ENCODE results near the gene RAB32.
"Not testable (repeated sequence)": the region's sequence is repeated elsewhere in the genome, so short reads cannot be mapped to it uniquely, and the experiment has no call there.

Gene RAB32

DNA sequence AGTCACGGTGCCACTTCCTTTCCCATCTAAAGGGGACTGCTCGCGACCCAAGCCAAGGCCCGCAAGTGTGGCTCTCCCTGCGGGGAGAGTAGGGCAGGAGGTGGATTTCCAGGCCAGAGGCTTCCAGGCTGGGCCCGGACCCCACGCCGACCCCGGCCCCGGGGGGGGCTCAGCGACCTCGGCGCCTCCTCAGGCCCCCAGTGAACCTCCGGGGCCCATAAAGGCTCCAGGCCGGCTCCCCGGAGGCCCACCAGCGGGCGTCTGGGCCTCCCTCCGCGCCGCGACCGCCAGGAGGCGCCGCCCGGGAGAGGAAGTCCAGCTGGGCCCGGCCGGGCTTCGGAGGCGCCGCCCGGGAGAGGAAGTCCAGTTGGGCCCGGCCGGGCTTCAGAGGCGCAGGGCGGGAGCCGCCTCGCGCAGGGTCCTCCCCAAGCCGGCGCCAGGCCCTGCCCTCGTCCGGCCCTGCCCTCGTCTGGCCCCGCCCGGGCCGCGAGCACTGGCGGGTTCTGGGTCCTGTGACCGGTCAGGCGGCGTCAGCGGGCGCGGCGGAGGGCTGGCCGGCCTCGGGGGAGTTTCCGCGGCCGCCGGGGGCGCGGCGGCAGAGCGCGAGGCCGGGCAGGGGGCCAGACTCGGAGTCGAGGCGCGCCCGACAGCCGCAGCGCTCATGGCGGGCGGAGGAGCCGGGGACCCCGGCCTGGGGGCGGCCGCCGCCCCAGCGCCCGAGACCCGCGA lies at the start of gene RAB32:
Gene RAB32 (plus strand): TSS at position 623 of the 729 bp plus-strand sequence. CDS start 39 bp downstream, at position 662.
- peak; percentile 41 for DNase-seq

DNA sequence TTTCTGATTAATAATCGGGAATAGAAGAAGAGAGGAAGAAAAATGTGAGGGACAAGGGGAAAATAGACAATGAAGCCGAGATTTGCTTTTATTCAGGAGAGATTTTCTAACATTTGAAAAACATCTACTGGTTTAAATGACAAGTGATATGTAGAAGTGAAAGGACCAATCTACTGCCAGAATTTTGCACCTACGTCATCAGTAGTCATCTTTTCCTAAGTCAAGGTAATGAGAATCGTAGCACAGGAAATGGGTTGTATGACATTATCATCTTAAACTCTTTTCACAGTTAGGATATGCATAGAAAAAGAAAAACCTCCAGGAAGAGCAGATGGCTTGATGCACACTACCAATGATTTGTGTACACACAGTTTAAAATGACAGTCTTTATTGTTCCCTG lies 45.3 kb upstream of the RAB32 start:
- DNase-seq: no peak

DNA sequence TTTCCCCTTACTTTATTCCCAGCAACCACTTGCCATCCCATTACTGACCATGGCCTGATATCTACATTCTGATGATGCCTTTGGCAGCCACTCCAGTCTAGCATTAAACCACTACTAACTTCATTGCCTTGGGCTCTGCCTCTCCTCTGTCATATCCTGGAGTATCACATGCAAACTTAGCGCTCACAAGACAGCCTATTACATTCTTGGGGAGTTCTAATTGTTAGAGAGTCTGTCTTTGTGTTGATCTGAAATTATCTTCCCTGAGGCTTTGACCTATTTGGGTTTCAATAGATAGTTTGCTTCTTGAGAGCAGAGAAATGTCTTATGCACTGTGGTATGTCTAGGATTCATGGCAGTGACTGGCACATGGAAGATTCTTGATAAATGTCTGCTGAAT lies 40.5 kb upstream of the RAB32 start:
- DNase-seq: no peak

DNA sequence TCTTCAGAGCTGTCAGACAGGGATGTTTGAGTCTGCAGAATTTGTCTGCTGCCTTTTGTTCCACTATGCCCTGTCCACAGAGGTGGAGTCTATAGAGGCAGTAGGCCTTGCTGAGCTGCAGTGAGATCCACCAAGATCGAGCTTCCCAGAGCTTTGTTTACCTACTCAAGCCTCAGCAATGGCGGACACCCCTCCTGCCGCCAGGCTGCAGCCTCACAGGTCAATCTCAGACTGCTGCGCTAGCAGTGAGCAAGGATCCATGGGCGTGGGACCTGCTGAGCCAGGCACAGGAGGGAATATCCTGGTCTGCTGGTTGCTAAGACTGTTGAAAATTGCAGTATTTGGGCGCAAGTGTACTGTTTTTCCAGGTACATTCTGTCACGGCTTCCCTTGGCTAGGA lies 28.4 kb upstream of the RAB32 start:
- DNase-seq: no peak

DNA sequence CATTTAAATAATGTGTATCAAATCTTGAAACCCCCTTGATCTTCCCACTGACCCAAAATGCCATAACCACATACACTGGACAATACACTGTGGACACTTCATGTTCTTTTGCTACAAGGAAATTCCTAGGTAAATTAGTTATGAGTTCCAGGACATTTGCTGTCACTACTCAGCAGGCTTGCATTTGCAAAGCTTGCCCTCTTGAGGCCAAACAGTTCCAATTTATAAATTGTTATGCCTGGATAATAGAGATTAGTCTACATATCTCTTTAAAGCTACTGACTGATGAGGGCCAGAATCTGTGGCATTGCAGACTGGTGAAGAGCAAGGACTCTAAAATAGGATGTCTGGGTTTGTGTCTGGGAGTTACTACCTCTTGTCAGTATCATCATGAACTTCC lies 17.4 kb upstream of the RAB32 start:
- DNase-seq: no peak

DNA sequence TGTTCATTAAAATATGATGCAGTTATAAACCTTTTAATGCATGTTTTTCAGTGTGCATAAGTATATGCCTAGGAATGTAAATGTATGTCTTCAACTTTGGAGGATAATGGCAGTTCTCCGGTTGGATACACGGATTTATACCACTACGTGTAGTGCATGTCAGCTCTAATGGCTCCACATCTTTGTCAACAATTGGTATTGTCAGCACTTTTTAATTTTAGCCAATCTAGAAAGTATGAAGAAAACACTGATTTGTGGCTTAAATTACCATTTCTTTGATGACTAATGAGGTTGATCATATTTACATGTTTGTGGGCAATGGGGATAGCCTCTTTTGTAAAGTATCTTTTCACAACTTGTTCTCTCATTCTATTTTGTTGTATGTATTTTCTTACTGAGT lies 10.9 kb upstream of the RAB32 start:
- no peak for DNase-seq

DNA sequence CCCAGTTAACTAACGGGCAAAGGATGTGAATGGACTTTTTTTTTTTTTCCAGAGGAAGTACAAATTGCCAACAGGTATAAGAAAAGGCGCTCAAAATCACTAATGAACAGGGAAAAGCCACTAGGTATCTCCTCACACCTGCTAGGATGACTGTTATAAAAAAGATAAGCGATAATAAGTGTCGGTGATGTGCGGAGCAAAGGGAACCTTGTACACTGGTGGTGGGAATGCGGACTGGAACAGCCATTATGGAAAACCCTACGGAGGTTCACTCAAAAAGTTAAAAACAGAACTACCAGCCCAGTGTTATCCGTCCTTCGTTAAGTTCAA lies 787 bp upstream of the RAB32 start:
- no peak for DNase-seq

DNA sequence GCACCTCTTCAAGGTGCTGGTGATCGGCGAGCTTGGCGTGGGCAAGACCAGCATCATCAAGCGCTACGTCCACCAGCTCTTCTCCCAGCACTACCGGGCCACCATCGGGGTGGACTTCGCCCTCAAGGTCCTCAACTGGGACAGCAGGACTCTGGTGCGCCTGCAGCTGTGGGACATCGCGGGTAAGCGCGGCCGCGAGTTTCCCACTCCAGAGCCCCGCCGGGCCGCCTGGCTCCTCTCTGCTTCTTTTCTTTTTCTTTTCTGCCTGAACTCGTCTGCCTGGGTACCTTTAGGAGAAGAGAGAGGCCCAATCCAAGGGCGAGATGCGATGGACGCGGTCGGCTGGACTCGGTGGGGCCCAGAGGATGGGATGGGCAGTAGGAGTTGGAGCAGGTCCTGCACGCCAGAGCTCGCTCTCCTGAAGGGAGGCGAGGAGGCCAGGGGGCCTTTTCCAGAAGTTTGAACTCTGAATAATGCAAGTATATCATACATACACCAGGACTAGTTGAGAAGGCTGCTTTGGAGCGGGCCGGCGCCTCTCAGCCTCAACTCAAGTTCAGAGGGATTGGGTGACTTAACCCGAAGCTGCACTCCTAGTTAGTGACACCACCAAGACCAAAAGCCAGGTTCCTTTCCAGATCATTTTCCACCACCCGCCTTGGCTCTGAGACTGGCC lies 445 bp downstream of the RAB32 start:
- no peak for DNase-seq

DNA sequence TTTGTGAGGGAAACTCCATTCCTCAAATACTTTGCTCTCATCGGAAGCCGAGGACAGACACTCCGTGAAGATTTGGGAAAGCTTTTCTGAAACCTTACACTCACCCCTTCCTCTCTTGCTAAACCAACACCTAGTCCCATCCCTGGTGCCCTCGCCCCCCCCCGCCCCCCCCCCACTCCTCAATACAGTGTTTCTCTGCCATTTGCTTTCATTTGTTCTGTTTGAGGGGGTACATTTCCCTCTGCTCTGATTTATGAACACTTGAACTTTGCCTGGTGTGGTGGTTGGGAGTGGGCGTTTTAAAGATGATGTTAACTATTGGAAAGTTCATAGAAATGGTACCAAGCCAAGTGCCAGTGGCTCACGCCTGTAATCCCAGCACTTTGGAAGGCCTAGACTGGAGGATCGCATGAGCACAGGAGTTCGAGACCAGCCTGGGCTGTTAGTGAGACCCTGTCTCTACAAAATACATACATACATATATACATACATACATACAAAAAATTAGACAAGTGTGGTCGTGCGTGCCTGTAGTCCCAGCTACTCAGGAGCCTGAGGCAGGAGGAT lies 1.1 kb downstream of the RAB32 start:
- no peak for DNase-seq

DNA sequence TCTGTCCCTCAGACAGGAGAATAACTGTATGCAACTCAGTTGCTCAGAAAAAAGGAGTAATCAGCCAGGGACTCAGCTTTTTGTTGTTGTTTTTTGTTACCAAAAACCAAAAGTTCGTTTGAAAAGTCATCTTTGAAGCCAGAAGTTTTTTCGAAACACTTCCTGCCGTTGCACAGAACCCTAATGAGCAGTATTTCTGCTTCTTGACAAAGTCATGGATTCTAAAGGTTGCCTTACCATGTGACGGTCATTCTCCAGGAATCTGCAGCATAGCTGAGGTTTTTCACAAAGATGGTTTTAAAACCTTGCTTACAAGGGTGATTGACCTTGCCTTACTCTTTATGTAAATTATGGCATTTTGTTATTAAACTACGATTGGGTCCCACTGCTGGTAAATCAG lies 1.9 kb downstream of the RAB32 start:
- no peak for DNase-seq

DNA sequence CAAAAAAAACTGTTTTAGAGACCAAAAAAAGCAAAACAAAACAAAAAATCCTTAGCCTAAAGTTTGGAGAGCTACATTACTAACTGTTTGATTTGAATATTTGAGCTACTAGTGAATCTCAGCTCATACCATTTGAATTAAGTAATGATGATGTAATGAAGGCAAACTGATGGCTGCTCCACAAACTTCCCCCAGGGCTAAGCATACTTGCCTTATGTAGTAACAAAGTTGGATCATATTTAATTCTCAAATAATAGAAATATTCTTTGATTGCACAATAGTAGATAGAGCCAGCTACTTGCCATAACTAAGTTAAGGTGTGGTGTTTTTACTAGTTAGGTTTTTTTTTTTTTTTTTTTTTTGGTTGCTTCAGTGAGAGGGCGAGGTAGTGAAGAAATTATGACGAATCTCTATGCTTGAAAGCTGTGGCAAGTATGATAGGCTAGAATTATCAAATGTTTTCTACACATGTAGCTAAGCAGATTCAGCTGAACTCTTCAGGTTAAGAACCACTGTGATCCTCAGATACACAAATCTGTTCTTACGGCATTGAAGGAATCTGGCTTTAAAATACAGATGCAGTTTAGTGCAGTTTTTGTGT lies 2.9 kb downstream of the RAB32 start:
- DNase-seq: no peak

DNA sequence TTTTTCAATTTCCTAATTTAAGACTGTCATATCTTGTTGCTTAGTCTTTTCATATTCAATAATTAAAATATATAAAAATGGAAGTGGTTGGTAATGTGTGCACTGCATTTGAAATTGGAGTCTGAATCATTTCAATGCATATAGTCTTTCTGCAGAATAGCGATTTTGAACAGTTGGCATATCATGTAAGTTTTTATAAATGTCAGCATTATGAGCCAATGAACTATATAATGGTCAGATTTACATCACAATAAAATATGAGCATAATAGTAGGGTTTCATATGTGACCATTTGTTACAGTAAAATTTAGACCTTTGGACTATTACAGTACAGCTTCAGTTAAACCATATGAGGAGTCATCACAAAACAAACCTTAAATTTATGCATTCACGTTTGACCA lies 4.3 kb downstream of the RAB32 start:
- DNase-seq: no peak

DNA sequence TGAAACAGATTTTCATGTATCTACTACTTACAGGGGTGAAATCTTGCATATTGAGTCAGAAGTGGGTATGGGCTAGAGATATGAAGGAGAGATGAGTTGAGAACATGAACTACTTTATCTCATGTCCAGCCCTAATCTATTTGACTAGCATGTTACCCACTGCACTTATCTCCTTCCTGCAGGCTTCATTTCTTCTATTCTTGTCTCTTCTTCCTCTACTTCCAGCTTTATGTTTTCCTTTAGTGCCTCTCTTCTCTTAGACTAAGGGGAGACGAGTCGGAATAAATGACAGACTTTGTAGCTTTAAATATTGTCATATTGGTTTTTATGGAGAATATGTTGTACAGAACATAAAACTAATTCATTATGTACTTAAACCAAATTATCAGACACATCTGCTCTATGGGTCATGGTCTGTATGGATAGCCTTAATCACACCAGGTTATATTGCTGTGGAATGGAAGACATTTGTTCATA lies 5.3 kb downstream of the RAB32 start:
- DNase-seq: no peak

DNA sequence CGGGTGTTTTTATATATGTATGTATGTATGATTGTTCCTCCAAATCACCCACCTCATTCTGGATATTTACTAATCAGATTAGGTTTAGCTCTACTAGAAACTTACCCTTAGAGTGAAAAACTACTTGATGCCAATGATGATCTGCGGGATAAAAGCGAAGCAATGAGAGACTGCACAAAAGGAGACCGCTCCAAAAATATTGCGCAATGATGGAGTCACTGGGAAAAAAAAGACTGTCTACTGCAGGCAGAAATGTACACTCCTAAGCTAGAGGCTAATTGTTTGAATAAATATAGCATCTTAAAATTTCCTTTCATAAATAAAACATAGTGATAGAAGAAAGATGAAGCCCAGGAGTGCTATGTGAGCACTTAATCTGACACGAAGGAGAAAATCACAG lies 7.3 kb downstream of the RAB32 start:
- DNase-seq: no peak

DNA sequence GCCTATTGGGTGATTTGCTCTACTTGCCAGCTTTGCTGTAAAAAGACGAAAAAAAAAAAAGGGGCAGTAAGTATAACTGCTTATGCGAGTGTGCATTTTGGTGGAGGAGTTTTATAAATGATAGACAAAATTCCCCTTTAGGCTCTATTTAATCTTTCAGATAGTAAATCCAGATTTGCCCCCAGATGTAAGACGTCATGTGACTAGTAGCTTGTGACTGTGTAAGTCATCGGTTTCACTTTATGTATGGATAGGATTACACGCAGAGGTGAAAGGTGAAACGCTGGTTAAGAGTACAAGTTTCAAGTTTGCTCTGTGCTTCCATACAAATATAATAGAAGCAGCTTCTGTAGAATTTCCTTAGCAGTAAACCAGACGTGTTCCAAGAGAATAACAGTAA lies 7.9 kb downstream of the RAB32 start:
- no peak for DNase-seq

DNA sequence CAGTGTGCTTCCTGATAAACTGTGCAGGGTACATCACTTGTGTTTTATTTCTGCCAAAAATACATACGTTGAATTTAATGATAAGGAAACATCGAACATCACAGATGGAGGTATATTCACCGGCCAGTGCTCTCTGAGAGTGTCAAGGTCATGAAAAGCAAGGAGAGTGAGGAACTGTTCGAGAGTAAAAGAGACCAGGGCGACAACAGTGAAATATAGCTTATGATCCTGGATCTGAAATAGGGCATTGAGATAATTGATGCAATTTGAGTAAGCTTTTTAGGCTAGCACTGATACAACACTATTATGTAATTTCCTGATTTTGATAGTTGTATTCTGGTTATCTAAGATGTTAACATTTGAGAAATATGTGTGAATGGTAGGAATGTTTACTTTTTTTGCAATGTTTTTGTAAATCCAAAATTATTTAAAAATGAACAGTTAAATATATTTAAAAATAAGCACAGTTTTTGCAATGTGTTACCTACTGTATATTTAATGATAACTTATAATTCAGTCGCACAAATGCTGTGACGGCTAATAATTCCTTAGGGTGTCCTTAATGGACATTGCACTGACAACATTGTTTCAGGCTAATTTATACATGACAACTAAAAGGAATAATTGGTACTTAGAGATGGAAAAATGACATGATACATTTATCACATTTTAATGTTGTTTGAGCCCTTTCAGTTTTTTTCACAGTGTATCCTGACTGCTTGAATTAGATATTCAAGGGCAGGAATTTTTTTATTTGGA lies 9.9 kb downstream of the RAB32 start:
- no peak for DNase-seq

DNA sequence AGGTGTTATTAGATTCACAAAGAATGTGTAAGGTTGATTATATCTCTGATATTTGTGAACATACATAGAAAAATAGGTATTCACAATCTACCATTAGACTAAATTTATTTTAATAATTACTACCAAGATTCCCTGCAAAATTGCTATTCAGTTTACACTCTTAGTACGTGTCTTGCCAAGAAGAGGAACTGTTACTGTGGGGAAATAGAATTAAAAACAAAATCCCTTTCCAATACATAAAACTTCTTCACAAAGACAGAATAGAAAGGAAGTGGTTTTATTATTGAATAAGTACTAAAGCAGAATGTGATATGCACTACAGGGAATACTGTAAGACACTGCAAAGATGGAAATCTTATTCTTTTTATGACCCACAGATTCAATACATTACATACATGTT lies 17.0 kb downstream of the RAB32 start:
- DNase-seq: no peak

DNA sequence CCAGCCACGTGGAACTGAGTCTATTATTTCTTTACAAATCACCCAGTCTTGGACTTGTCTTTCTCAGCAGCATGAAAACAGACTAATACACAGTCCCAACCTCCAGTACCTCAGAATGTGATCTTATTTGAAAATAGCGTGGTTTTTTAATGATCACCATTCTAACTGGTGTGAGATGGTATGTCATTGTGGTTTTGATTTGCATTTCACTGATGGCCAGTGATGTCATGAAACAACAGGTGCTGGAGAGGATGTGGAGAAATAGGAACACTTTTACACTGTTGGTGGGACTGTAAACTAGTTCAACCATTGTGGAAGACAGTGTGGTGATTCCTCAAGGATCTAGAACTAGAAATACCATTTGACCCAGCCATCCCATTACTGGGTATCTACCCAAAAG lies 23.0 kb downstream of the RAB32 start:
- not testable (repeated sequence) for DNase-seq

DNA sequence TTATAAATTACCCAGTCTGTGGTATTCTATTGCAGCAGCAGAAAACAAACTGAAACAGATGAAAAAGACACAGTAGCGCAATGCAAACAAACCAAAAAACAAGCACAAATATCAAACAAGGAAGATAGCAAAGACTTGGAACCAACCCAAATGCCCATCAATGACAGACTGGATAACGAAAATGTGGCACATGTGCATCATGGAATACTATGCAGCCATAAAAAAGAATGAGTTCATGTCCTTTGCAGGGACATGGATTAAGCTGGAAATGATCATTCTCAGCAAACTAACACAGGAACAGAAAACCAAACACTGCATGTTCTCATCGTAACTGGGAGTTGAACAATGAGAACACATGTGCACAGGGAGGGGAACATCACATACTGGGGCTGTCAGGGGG lies 25.0 kb downstream of the RAB32 start:
- not testable (repeated sequence) for DNase-seq

DNA sequence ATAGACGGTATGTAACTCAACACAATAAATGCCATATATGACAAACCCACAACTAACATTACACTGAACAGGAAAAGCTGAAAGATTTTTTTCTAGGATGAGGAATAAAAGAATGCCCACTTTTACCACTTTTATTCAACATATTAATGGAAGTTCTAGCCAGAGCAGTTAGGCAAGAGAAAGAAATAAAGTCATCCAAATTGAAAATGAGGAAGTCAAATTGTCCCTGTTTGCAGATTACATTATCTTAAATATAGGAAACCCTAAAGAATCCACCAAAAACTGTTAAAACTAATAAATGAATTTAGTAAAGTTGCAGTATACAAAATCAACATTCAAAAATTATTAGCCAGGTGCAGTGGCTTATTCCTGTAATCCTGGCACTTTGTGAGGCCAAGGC lies 30.6 kb downstream of the RAB32 start:
- no peak for DNase-seq

DNA sequence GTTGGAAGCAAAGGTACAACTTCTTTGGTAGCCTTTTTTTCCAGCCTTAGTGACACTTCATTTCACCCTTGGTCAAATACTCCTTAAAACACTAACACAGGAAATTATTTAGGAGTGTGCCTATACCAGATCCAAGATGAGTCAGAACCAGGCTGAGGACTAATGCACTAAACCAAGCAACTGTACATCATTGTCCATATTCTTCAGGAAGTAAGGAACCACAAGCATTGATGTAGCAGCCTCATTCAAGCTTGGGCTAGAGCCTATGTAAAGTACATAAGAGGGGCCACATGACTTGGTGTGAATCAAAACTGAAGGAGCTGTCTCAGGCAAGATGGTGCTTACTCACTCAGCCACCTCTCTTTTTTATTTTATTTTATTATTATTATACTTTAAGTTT lies 34.4 kb downstream of the RAB32 start:
- no peak for DNase-seq

DNA sequence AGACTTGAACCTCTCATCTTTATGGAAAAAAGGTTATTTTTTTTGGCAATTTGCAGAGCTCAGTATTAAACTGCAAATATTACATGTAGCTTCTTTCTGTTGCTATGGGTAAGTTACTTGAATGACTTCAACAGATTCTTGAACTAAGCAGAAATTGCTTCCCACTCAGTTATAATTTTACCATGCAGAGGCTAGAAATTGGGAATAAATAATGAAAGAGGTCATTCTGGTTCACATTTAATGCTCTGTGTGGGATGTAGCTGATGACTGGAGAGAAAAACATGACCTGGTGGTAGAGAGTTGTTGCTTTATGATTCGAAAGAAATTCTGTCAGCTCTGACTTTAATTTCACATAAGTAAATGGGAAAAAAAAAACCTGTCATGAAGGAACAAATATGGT lies 38.3 kb downstream of the RAB32 start:
- no peak for DNase-seq

DNA sequence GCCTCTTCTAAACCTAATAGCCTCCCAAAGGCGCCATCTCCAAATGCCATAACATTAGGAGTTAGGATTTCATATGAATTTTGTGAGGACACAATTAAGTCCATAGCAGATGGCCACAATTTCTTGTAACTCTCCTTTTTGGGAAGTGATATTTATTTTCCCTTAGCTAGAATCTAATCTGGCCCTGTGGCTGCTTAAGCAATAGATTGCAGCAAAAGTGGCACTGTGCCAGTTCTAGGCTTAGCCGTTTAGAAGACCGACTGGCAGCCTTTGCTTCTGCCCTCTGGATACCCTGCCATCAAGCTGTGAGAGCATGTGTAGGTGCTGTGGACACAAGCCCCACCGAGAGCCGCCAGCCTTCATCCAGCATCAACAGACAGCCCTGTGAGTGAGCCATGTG lies 39.2 kb downstream of the RAB32 start:
- no peak for DNase-seq

Measured in activated CD4-positive, alpha-beta T cell treated with anti-CD3 and anti-CD28 coated beads, Interleukin-2, Interleukin-6, amounts not matched to agents 100 ng/mL and 50 ng/mL, durations not matched to agents 16 hours and 8 hours (primary cell).